ENCODE data around the gene KIF18A. TPM values are rescaled to one million over a fixed set of nuclear protein-coding genes. Genes with fewer than 3 reads are reported as not detected.

The KIF18A gene
- total RNA-seq, 2 donors from 2014 or later: 0.50 TPM; not detected in 1

DNA sequence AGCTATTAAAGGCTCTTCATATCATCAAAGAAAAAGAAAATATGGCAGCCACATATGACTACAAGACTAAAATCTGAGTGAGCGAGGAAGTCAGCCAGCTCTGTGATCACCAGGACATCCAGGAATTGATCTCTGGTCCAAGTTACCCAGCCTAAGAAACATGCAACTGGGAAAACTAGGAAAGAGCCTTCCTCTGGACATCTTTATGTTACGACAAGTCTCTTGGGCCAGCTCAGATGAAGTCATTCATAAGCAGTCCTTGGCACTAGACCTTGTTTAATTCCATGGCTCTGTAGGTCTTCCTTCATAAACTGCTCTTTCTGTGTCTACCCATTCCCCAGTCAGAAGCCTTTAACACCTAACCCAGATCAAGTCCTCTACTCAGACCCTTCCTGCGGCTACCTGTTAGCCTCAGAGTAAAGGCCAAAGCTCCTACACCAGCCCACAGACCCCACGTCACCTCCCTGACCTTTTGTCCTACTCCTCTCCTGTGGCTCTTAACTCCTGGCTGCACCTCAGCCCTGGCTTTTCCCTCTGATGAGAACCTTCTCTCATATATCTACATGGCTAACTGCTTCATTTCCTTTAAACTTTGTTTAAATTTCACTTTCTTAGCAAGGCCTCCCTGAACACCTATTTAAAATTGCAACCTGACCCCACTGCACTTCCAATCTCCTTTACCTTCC lies 134.0 kb downstream of the KIF18A start:
- intact Hi-C loops (cut with DNase I): no loop called here
- DNase-seq (no peak), ATAC-seq (peak in 1 of 2 donors; percentile 15)

DNA sequence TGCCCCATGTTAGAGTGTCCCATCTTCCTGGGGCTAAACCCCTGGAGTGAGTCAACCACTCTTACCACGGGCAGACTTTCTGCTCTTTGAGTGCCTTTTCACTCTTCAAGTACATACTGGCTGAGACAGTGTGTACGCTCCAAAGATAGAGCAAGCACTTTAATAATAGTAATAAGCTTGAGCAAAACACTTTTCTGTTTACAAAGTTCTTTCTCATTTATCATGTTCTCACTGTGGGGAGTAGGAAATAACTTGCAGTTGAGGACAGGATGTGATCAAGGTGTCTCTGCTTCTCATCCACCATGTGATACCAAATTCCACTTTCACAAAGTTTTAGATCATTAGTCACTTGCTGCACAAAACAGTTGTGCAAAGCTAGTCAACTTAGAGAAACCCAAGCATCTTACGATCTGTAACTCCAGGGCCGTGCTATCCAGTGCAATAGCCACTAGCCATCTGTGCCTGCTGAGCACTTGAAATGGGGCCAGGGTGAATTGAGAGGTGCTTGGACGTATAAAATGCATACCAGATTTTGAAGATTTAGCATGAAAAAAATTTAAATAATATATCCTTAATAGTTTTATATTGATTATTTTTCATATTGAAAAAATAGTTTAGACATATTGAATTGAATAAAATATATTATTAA lies 135.3 kb downstream of the KIF18A start:
- intact Hi-C loops (cut with DNase I): no loop called here
- DNase-seq (no peak), ATAC-seq (no peak)

DNA sequence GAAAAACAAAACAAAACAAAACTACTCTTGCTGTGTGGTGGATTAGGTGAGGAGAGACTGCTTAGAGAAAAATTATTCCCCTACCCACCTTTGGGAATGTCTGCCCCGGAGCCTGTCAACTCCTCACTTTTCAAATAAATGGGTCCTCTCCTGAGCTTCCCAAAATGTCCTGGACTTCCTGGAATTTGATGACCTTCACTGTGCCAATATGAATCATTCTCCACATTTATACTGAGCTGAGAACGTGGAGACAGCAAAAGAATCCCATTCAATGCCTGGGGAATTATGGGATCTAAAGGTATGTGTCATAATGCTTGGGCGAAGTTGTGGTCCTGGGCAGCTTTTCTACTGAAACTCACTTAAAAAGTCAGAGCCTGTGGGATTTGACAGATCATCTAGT lies 136.8 kb downstream of the KIF18A start:
- intact Hi-C loops (cut with DNase I): no loop called here
- ATAC-seq: no peak
- DNase-seq: no peak

Small RNA genes lying within 50 kb of the gene (microRNA-seq; reads per million reads assigned to microRNA genes)
- 0 reads per million in 2 donors for gene MIR610

Other genes with a start within 250 kb of the KIF18A start
- 1 to 10 TPM; 7.8 to 9.3 TPM for gene METTL15, start 232 bp upstream of the KIF18A start, total RNA-seq

Measured in left cardiac atrium (tissue), 4 donors.